Mesenteric fat pad (tissue), 1 donor: Measurements from ENCODE around the gene LRRC9. TPM values are rescaled to one million over a fixed set of nuclear protein-coding genes. Genes with fewer than 3 reads are reported as not detected.

Source experiments
- DNase-seq: peaks from one replicate; pipeline ENCODE4 v3.0.0-alpha.2; 2020; ENCODE audit warnings: low spot score
- total RNA-seq: library from RNA; stranded (reverse); fragmentation: NEBNext Ultra II Directional; extraction: Animal tissue kit (Norgen Biotek cat#: 25700); gene quantifications from one replicate; pipeline ENCODE4 v1.2.1, GENCODE V29; 2021
- donor health status: DM: yes; HTN: yes; CAD: no.

The LRRC9 gene
- total RNA-seq, 1 donor from 2014 or later, result not detected

DNA sequence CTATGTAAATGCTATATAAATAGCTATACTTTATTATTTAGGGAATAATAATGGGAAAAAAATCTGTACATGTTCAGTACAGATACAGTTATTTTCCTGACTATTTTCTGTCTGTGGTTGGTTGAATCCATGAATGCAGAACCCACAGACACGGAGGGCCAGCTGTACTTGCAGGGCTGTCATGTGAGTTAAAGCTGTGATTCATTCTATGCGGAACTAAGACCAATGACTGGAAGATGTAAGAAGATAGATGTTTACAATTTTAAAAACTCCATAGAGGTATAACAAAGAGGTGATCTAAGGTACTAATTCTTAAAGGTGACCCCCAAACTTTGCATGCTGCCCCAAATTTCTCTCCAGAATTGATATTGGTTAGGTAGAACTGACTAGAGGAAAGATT is 186.4 kb downstream of the LRRC9 start:
- no peak for DNase-seq

DNA sequence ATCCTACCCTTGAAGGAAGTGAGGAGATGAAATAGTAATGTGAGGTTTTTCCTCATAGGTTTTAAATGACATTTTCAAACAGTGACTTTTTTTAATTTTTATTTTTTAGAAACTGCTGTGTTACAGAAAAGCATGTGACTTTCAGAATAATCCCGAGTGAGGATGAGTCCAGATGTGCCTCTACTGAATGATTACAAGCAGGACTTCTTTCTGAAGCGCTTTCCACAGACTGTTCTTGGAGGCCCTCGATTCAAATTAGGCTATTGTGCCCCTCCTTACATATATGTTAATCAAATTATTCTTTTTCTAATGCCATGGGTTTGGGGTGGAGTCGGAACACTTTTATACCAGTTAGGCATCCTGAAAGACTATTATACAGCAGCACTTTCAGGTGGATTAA is 187.5 kb downstream of the LRRC9 start:
- DNase-seq, result no peak

DNA sequence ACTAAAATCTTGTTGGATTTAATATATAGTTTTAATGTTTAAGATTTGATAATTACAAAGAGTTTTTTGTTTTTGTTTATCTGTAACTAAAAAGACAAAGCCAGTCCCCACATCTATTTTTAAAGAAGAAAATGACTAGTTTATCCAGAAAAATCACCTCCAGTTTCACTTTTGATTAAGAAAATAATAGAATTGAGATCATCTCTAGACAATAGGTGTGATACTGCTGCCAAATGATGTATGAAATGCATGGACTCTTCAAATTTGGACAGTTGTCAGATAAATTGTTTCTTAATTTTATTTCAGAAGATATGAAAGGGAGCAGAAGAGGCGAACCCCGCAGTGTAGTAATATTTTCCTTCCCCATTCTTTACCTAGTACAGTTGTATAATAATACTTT is 191.8 kb downstream of the LRRC9 start:
- no peak for DNase-seq

Other genes starting within 250 kb of the LRRC9 start
- gene RTN1, start 49.4 kb upstream of the LRRC9 start, total RNA-seq, result 15.4 TPM
- 36.2 TPM for gene PCNX4, start 171.8 kb downstream of the LRRC9 start, total RNA-seq
- 47.9 TPM for gene DHRS7, start 245.3 kb downstream of the LRRC9 start, total RNA-seq